HG02973 (cell line): ENCODE measurements around the gene SSNA1.

ENCODE experiments used
- ATAC-seq: cut with Tn5 transposase; IDR thresholded peaks from one replicate; pipeline ENCODE4 v1.9.1; 2021; ENCODE audit warnings: moderate library complexity; ENCODE audit not compliant: unreplicated experiment

SSNA1 gene

DNA sequence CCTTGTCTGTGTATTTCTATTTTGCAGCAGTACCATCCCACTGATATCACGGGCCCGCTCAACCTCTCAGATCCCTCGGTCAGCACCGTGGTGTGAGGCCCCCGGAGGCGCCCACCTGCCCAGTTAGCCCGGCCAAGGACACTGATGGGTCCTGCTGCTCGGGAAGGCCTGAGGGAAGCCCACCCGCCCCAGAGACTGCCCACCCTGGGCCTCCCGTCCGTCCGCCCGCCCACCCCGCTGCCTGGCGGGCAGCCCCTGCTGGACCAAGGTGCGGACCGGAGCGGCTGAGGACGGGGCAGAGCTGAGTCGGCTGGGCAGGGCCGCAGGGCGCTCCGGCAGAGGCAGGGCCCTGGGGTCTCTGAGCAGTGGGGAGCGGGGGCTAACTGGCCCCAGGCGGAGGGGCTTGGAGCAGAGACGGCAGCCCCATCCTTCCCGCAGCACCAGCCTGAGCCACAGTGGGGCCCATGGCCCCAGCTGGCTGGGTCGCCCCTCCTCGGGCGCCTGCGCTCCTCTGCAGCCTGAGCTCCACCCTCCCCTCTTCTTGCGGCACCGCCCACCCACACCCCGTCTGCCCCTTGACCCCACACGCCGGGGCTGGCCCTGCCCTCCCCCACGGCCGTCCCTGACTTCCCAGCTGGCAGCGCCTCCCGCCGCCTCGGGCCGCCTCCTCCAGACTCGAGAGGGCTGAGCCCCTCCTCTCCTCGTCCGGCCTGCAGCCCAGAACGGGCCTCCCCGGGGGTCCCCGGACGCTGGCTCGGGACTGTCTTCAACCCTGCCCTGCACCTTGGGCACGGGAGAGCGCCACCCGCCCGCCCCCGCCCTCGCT, 20.5 kb upstream of the SSNA1 start:
- ATAC-seq: no peak

- ATAC-seq: no peak
These were observed 19.9 kb upstream of the SSNA1 start for GRCh38 chr9:137168573-137168903.

DNA sequence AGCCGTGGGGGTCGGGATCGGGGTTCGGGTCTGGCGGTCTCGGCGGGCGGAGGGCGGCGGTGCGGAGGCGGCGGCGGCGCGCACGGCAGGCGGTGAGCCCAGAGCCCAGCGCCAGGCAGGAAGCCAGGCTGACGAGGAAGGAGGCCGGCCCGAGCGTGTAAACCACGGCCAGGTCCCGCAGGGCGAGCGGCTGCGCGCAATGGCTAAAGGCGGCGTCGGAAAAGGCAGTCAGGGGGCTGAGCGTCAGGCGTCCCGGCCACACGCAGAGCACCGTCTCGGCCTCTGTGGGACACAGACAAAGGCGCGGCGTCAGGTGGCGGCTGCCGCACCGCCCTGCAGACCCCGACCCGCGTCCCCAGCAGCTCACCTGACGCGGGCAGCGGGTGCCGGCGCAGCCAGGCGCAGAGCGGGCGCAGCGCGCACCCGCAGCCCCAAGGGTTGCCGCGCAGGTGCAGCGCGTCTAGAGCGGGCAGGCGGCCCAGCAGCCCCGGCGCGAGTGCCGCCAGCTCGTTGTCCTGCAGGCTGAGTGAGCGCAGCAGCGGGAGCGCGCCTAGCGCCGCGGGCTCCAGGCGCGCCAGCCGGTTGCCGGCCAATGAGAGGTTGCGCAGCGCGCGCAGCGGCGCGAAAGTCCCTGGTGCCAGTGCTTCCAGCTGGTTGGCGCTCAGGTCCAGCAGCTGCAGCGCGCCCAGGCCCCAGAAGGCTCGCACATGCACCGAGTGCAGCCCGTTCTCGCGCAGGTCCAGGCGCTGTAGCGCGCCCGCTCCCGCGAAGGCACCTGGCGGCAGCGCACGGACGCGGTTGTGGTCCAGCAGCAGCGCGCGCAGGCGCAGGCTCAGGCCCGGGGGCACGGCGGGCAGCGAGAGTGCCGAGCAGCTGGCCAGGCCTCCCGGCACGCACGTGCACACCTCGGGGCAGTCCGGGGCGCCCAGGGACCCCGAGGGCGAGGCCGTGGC, 19.3 kb upstream of the SSNA1 start:
- ATAC-seq: no peak

DNA sequence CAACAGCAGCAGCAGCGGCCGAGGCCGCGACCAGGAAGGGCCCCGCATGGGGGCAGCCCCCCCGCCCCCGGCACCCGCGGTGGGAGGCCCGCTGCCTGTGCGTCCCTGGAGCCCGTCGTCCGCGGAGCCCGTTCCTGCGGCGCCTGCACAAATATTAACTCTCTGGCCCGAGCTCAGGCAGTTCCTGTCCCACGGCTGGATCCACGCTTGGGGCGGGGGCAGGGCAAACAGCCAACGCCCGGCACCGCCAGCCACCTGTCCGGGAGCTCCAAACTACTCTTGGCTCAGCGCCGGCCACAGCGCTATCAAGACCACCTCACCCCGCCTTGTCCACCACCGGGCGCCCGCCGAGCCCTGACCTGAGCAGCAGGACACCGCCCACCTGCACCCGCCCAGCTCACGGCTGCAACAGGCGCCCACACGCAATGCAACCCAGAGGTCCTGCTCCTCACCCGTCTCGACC, 18.5 kb upstream of the SSNA1 start, which contains the start of gene LRRC26:
Gene LRRC26, minus strand, starts transcription at position 156 of the 463 bp plus-strand sequence. Its CDS starts 108 bp downstream, at position 48.
- no peak for ATAC-seq

GRCh38 chr9:137170486-137171148, 17.9 kb upstream of the SSNA1 start:
- no peak for ATAC-seq

DNA sequence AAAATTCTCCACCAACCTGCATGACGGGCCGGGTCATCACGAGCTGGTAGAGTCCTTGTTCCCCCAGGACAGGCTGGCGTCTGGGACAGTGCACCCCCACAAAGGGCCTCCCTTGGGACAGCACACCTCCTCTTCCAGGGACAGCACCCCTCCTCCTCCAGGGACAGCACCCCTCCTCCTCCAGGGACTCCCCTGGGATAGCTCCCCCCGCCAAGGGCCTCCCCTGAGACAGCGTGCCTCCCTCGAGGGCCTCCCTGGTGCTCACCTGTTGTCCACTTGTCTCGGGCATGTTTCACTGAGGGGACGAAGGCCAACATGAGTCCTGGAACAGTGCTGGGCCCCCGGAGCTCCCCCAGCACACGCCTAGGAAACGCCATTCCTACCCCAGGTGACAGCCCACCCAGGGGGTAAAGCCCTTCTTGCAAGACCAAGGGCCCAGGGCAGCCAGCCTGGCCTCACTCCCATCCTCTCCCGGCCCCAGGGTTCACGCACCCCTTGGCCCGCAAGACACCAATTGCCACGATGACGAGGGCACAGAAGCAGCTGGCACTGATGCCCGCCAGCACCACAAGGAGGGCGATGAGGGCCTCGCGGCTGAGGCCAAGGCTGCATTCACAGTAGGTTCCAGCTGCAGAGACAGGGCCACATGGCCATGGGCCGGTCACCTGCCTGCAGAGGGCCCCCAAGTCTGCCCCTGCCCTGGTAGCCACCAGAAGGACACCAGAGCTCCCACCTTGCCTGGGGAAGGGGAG, 17.2 kb upstream of the SSNA1 start:
- no peak for ATAC-seq

GRCh38 chr9:137172901-137173795, 15.3 kb upstream of the SSNA1 start:
- no peak for ATAC-seq

DNA sequence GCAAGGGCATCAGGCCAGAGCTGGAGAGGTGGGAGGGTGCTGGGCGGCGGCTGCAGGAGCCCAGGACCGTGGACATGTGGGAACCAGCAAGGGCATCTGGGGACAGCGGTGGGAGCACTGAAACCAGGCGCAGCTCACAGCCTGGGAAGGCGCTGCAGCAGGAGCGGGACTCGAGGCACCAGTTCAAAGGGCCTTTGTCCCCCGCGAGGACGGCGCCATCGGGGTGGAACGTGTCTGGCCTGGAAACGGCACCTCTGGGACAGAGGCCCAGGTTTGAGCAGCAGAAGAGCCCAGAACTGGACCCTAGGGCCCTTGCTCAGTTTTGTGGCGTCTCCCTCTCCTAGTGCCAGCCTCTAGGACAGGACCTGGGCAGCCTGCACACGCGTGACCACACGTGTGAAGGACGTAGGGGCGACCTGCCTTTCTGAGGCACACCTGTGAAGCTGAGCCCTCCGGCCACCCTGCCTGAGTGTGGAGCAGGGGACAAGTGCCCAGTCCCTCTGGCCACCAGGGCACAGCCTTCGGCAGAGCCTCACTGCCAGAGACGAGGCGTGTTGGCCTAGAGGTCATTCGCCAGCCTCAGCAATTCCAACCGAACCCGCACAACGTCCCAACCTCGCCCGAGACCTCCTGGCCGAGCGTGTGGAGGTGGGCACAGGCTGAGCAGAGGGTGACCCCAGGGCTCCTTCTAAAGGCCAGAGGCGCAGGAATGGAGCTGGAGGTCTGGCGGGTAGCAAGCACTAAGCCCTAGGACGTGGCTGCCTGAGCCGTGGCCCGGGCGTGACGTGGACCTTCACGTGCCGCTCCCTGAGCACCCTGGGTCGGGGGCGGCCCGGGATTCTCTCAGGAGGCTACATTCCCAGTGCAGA, 14.4 kb upstream of the SSNA1 start:
- no peak for ATAC-seq

- no peak for ATAC-seq
These were observed 13.7 kb upstream of the SSNA1 start for GRCh38 chr9:137174722-137175293.

GRCh38 chr9:137175345-137175961, 13.0 kb upstream of the SSNA1 start:
- no peak for ATAC-seq

GRCh38 chr9:137176302-137177182, 11.9 kb upstream of the SSNA1 start:
- no peak for ATAC-seq

- ATAC-seq: no peak
These were observed 10.1 kb upstream of the SSNA1 start for GRCh38 chr9:137178201-137178938.

DNA sequence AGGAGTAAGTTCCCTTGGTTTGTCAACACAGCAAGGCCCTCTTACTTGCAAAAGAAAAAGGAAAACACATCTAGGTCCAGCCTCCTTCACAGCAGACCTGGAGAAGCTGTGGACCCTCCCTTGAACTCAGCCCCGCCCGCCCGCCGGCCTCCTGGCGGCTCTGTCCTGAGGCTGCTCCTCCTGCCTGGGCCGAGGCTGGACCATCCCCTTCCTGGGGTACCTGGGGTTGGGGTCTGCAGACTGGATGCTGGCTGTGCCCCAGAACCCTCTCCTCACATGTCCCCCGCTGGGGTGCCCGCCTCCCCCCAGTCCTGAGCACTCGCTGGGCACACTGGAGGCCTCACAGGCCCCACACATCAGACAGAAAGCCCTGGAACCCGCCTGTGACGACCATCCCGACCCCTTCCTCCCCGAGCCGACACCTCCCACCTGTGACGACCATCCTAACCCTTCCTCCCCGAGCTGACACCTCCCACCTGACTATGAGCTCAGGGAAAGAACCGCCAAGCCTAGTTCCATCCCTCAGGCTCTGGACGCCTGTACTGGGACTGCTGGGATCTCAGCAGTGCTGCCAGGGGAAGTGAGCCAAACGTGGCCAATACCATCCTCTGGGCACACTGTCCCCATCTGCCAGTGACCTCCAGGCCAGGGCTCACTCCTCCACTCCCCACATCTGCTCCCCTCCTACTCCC, 9.4 kb upstream of the SSNA1 start:
- no peak for ATAC-seq

DNA sequence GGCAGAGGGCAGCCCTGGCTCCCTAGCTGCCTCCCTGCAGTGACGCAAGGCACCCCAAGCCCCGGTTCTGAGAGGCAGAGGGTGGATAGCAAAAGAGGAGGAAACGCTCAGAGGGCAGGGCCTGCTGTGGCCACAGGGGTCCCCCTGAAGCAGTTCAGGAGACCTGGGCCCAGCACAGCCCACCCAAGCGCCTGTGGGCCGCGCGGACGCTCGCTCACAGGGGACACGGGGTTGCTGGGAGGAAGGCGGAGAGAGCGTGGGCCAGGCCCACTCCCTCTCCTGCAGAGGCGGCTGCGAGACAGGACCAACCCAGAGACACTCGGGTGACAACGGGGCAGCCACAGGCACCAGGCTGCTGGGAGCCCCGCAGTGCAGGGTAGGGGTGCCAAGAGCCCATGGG, 8.7 kb upstream of the SSNA1 start:
- no peak for ATAC-seq

- no peak for ATAC-seq
These were observed 8.0 kb upstream of the SSNA1 start for GRCh38 chr9:137180491-137180890.

GRCh38 chr9:137181680-137182079, 6.8 kb upstream of the SSNA1 start:
- no peak for ATAC-seq
